Measurements from ENCODE around the gene JUND.
A peak's percentile ranks its signal among the peaks of the same experiment; 100 is the strongest.

The JUND gene

GRCh38 chr19:18253130-18253529 lies 28.3 kb downstream of the JUND start:
- TF ChIP-seq, protein P1, sequence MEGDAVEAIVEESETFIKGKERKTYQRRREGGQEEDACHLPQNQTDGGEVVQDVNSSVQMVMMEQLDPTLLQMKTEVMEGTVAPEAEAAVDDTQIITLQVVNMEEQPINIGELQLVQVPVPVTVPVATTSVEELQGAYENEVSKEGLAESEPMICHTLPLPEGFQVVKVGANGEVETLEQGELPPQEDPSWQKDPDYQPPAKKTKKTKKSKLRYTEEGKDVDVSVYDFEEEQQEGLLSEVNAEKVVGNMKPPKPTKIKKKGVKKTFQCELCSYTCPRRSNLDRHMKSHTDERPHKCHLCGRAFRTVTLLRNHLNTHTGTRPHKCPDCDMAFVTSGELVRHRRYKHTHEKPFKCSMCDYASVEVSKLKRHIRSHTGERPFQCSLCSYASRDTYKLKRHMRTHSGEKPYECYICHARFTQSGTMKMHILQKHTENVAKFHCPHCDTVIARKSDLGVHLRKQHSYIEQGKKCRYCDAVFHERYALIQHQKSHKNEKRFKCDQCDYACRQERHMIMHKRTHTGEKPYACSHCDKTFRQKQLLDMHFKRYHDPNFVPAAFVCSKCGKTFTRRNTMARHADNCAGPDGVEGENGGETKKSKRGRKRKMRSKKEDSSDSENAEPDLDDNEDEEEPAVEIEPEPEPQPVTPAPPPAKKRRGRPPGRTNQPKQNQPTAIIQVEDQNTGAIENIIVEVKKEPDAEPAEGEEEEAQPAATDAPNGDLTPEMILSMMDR (IDR thresholded peaks at IDR 0.05; ENCODE audit: low read depth, low read length), result no peak
- Histone ChIP-seq H3K27me3 (ENCODE audit: insufficient read depth, low read depth, severe bottlenecking) (no peaks in the 10 kb centered on the region), H3K27ac (no peak overlapping the region), H3K4me3 (ENCODE audit: low read depth, low read length) (no peak overlapping the region), H3K9me3 (ENCODE audit: severe bottlenecking) (no peaks in the 10 kb centered on the region), H3K36me3 (no peaks in the 10 kb centered on the region)
- DNase-seq, result no peak

DNA sequence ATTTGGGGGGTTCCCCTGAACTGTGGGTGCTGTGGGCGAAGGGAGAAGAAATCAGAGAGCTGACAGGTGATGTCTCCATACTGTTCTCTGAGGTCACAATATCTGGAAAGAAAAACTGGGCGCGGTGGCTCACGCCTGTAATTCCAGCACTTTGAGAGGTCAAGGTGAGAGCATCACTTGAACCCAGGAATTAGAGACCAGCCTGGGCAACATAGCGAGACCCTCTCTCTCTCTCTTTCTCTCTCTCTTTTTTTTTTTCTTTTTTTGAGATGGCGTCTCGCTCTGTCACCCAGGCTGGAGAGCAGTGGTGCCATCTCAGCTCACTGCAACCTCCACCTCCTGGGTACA lies 29.1 kb downstream of the JUND start:
- H3K36me3 ChIP-seq, result no peaks in the 10 kb centered on the region
- TF ChIP-seq, protein P1 (IDR thresholded peaks at IDR 0.05; ENCODE audit: low read depth, low read length), result no peak
- no peak overlapping the region for H3K27ac ChIP-seq
- H3K27me3 ChIP-seq (ENCODE audit: insufficient read depth, low read depth, severe bottlenecking), result no peaks in the 10 kb centered on the region
- H3K9me3 ChIP-seq (ENCODE audit: severe bottlenecking), result no peaks in the 10 kb centered on the region
- no peak overlapping the region for H3K4me3 ChIP-seq (ENCODE audit: low read depth, low read length)
- DNase-seq, result no peak

DNA sequence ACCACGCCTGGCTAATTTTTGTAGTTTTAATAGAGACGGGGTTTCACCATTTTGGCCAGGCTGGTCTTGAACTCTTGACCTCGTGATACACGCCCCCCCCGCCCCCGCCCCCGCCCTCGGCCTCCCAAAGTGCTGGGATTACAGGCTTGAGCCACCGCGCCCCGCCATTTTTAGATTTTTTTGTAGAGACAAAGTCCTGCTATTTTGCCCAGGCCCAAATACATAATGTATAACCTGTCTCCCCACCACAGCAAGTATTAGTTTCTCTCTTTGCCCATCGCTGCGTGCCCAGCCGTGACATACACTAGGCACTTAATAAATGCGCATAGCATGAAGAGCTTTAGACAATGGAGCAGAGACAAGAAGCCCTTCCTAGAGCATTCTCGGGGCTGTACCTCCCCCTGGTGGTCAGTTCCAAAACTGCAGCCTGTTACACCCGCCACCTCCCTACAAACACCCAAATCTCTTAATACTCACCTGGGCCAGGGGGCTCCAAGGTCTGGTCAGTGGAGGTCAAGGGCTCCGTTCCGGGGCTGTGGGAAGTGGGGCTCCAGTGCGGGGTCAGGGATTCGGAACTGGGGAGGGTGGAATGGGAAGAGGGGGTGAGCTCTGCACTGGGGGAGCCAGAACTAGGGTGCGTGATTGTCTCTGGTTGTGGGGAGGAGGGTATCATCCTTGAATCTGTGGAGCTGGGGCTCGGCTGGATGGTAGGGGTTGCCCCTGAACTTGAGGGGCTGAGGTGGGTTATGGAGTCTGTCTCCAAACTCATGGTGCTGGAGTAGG lies 29.6 kb downstream of the JUND start:
- TF ChIP-seq, protein P1 (IDR thresholded peaks at IDR 0.05; ENCODE audit: low read depth, low read length), result peak; percentile 92
- Histone ChIP-seq H3K9me3 (ENCODE audit: severe bottlenecking) (no peaks in the 10 kb centered on the region), H3K27ac (no peak overlapping the region), H3K36me3 (no peaks in the 10 kb centered on the region), H3K4me3 (ENCODE audit: low read depth, low read length) (no peak overlapping the region), H3K27me3 (ENCODE audit: insufficient read depth, low read depth, severe bottlenecking) (no peaks in the 10 kb centered on the region)
- peak; percentile 72 for DNase-seq

- TF ChIP-seq, protein P1 (IDR thresholded peaks at IDR 0.05; ENCODE audit: low read depth, low read length), result no peak
These were observed 31.6 kb downstream of the JUND start for GRCh38 chr19:18249834-18250233.

GRCh38 chr19:18245297-18245696 lies 36.1 kb downstream of the JUND start:
- Histone ChIP-seq H3K36me3 (no peaks in the 10 kb centered on the region), H3K27ac (no peak overlapping the region), H3K27me3 (ENCODE audit: insufficient read depth, low read depth, severe bottlenecking) (no peaks in the 10 kb centered on the region), H3K4me3 (ENCODE audit: low read depth, low read length) (no peak overlapping the region), H3K9me3 (ENCODE audit: severe bottlenecking) (no peaks in the 10 kb centered on the region)
- TF ChIP-seq, protein P1 (IDR thresholded peaks at IDR 0.05; ENCODE audit: low read depth, low read length), result no peak
- DNase-seq, result no peak

More at GRCh38 chr19:18249834-18250233, 31.6 kb downstream of the JUND start:
- no peaks in the 10 kb centered on the region for H3K36me3 ChIP-seq
- no peaks in the 10 kb centered on the region for H3K27me3 ChIP-seq (ENCODE audit: insufficient read depth, low read depth, severe bottlenecking)
- DNase-seq, result no peak
- no peak overlapping the region for H3K4me3 ChIP-seq (ENCODE audit: low read depth, low read length)
- no peaks in the 10 kb centered on the region for H3K9me3 ChIP-seq (ENCODE audit: severe bottlenecking)
- H3K27ac ChIP-seq, result no peak overlapping the region

DNA sequence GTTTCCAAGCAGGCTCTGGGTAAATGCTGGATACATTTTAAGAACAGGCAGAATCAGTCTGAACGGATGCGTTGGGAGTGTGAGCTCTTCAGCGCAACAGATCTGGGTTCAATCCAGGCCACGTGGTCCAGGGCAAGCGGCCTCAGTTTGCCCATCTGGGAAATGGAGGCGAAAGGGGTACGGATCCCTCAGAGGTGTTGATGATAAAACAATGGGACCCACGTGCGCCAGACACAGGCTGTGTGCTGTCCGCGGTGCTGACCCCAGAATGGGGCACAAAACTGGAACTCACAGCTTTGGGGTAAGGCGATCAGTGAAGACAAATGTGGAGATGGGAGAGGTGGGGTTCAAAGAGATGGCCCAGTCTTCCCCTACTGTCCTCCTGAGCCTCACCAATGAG lies 42.1 kb downstream of the JUND start:
- Histone ChIP-seq H3K27ac (no peak overlapping the region), H3K9me3 (ENCODE audit: severe bottlenecking) (no peaks in the 10 kb centered on the region), H3K36me3 (no peaks in the 10 kb centered on the region), H3K27me3 (ENCODE audit: insufficient read depth, low read depth, severe bottlenecking) (no peaks in the 10 kb centered on the region), H3K4me3 (ENCODE audit: low read depth, low read length) (no peak overlapping the region)
- TF ChIP-seq, protein P1 (IDR thresholded peaks at IDR 0.05; ENCODE audit: low read depth, low read length), result no peak
- no peak for DNase-seq
